NCI-H2171 (cell line): Measurements from ENCODE around the gene LRRN2.
"Not testable (repeated sequence)": the region's sequence is repeated elsewhere in the genome, so short reads cannot be mapped to it uniquely, and the experiment has no call there.

Source experiments
- DNase-seq: peaks from one replicate; lab custom pipeline; 2025; lab: John Stamatoyannopoulos, UW

Gene LRRN2

GRCh38 chr1:204574016-204574864 lies 111.3 kb downstream of the LRRN2 start:
- DNase-seq, result peak; percentile 28

GRCh38 chr1:204572923-204573922 lies 112.3 kb downstream of the LRRN2 start:
- no peak for DNase-seq

- no peak for DNase-seq
Observed at GRCh38 chr1:204571631-204572030, 113.9 kb downstream of the LRRN2 start.

- no peak for DNase-seq
Observed at GRCh38 chr1:204571128-204571527, 114.4 kb downstream of the LRRN2 start.

GRCh38 chr1:204570021-204570420 lies 115.5 kb downstream of the LRRN2 start:
- DNase-seq, result not testable (repeated sequence)

- no peak for DNase-seq
Observed at GRCh38 chr1:204569478-204569877, 116.1 kb downstream of the LRRN2 start.

- no peak for DNase-seq
Observed at GRCh38 chr1:204568576-204569315, 116.8 kb downstream of the LRRN2 start.
